SK-N-SH treated with all-trans-retinoic acid at 6 μM for 48 hours (cell line): ENCODE results near the gene USP17L28.
"Not testable (repeated sequence)": the region's sequence is repeated elsewhere in the genome, so short reads cannot be mapped to it uniquely, and the experiment has no call there.

Source experiments
- ATAC-seq: fragments of 200-7000 bp; cut with Tn5 transposase; 3 replicates; pipeline ENCODE4 v1.9.1; 2020; ENCODE audit warnings: mild to moderate bottlenecking, moderate library complexity
- ARNTL ChIP-seq: fragments of 450-650 bp; formaldehyde crosslinking; IDR thresholded peaks from 2 replicates; pipeline ENCODE4 v1.5.0; 2020; ENCODE audit warnings: low read depth, mild to moderate bottlenecking, moderate library complexity, borderline replicate concordance
- BACH2 ChIP-seq: fragments of 250-450 bp; sonication (Bioruptor Pico); IDR thresholded peaks from 2 replicates; pipeline ENCODE4 v1.9.0; 2021; ENCODE audit warnings: mild to moderate bottlenecking, borderline replicate concordance
- CREB5 ChIP-seq: fragments of 250-450 bp; sonication (Bioruptor Pico); IDR thresholded peaks from 2 replicates; pipeline ENCODE4 v1.5.1; 2020; ENCODE audit warnings: low read depth, mild to moderate bottlenecking, moderate library complexity
- CSDC2 ChIP-seq: fragments of 250-450 bp; sonication (Bioruptor Pico); IDR thresholded peaks from 2 replicates; pipeline ENCODE4 v1.5.0; 2020; ENCODE audit warnings: mild to moderate bottlenecking, moderate library complexity
- ESRRG ChIP-seq: fragments of 250-450 bp; sonication (Bioruptor Pico); IDR thresholded peaks from 2 replicates; pipeline ENCODE4 v1.6.1; 2021; ENCODE audit warnings: mild to moderate bottlenecking
- OSR1 ChIP-seq: fragments of 250-450 bp; sonication (Bioruptor Pico); IDR thresholded peaks from 2 replicates; pipeline ENCODE4 v1.8.0; 2022; ENCODE audit warnings: moderate library complexity, mild to moderate bottlenecking, inconsistent platforms
- PPARA ChIP-seq: fragments of 250-450 bp; sonication (Bioruptor Pico); IDR thresholded peaks from 2 replicates; pipeline ENCODE4 v1.5.0; 2020; ENCODE audit warnings: mild to moderate bottlenecking, borderline replicate concordance
- RARB ChIP-seq: fragments of 250-450 bp; sonication (Bioruptor Pico); IDR thresholded peaks from 2 replicates; pipeline ENCODE4 v1.8.0; 2021; ENCODE audit warnings: mild to moderate bottlenecking, moderate library complexity
- TOX ChIP-seq: fragments of 250-450 bp; sonication (Bioruptor Pico); IDR thresholded peaks from 2 replicates; pipeline ENCODE4 v1.8.0; 2021; ENCODE audit warnings: mild to moderate bottlenecking, moderate library complexity, borderline replicate concordance
- ZC3H10 ChIP-seq: fragments of 250-450 bp; sonication (Bioruptor Pico); IDR thresholded peaks from 2 replicates; pipeline ENCODE4 v1.5.1; 2021; ENCODE audit warnings: mild to moderate bottlenecking, moderate library complexity
- ZFP30 ChIP-seq: fragments of 450-650 bp; formaldehyde crosslinking; IDR thresholded peaks from 2 replicates; pipeline ENCODE4 v1.5.0; 2022; ENCODE audit warnings: mild to moderate bottlenecking, moderate library complexity
- ZNF70 ChIP-seq: fragments of 450-650 bp; formaldehyde crosslinking; IDR thresholded peaks from 2 replicates; pipeline ENCODE4 v1.5.0; 2020; ENCODE audit warnings: mild to moderate bottlenecking, moderate library complexity
- ZNF8 ChIP-seq: fragments of 450-650 bp; formaldehyde crosslinking; IDR thresholded peaks from 2 replicates; pipeline ENCODE4 v1.5.0; 2020; ENCODE audit warnings: mild to moderate bottlenecking, moderate library complexity
- TF ChIP-seq, protein P1 (sequence below): fragments of 250-450 bp; sonication (Bioruptor Pico); IDR thresholded peaks from 2 replicates; pipeline ENCODE4 v1.5.1; 2021; ENCODE audit warnings: mild to moderate bottlenecking, moderate library complexity

Gene USP17L28

GRCh38 chr4:9348593-9348992 is at the start of gene USP17L28:
Gene USP17L28 (plus strand): TSS chr4:9348893. CDS start chr4:9348893, 0 bp downstream.
- not testable (repeated sequence) for ATAC-seq

- not testable (repeated sequence) for ATAC-seq
Observed at GRCh38 chr4:9324191-9324590, 24.5 kb upstream of the USP17L28 start.

- not testable (repeated sequence) for ATAC-seq
Observed at GRCh38 chr4:9324865-9325264, 23.8 kb upstream of the USP17L28 start, which contains the start of gene USP17L24. Gene USP17L24 (plus strand): TSS chr4:9325165. CDS start chr4:9325165, 0 bp downstream.

DNA sequence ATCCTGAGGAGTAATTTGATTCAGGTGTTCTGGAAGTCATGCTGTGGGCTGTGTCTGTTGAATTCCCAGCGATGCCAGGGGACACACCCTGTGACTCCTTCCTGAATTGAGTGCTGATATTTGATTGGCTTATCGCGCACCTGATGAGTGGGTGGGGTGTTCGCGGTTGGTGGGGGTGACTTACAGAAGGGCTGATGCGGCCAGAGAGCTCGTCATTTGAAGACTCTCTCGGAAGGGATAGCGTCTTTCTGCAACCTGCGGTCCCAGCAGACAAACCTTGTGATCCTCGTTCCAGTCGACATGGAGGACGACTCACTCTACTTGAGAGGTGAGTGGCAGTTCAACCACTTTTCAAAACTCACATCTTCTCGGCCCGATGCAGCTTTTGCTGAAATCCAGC is 19.1 kb upstream of the USP17L28 start, which contains the start of gene USP17L25:
TSS of gene USP17L25 (plus strand) at position 301 of the 400 bp plus-strand sequence. CDS start at position 301, 0 bp downstream.
- not testable (repeated sequence) for ATAC-seq

DNA sequence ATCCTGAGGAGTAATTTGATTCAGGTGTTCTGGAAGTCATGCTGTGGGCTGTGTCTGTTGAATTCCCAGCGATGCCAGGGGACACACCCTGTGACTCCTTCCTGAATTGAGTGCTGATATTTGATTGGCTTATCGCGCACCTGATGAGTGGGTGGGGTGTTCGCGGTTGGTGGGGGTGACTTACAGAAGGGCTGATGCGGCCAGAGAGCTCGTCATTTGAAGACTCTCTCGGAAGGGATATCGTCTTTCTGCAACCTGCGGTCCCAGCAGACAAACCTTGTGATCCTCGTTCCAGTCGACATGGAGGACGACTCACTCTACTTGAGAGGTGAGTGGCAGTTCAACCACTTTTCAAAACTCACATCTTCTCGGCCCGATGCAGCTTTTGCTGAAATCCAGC is 14.3 kb upstream of the USP17L28 start, which contains the start of gene USP17L26:
TSS of gene USP17L26 (plus strand) at position 301 of the 400 bp plus-strand sequence. CDS start at position 301, 0 bp downstream.
- not testable (repeated sequence) for ATAC-seq

DNA sequence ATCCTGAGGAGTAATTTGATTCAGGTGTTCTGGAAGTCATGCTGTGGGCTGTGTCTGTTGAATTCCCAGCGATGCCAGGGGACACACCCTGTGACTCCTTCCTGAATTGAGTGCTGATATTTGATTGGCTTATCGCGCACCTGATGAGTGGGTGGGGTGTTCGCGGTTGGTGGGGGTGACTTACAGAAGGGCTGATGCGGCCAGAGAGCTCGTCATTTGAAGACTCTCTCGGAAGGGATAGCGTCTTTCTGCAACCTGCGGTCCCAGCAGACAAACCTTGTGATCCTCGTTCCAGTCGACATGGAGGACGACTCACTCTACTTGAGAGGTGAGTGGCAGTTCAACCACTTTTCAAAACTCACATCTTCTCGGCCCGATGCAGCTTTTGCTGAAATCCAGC is 9.6 kb upstream of the USP17L28 start, which contains the start of gene USP17L5:
TSS of gene USP17L5 (plus strand) at position 301 of the 400 bp plus-strand sequence. CDS start at position 301, 0 bp downstream.
- not testable (repeated sequence) for ATAC-seq

- ATAC-seq: not testable (repeated sequence)
Observed at GRCh38 chr4:9343848-9344247, 4.8 kb upstream of the USP17L28 start, which contains the start of gene USP17L27. Gene USP17L27 (plus strand): TSS chr4:9344148. CDS start chr4:9344148, 0 bp downstream.

DNA sequence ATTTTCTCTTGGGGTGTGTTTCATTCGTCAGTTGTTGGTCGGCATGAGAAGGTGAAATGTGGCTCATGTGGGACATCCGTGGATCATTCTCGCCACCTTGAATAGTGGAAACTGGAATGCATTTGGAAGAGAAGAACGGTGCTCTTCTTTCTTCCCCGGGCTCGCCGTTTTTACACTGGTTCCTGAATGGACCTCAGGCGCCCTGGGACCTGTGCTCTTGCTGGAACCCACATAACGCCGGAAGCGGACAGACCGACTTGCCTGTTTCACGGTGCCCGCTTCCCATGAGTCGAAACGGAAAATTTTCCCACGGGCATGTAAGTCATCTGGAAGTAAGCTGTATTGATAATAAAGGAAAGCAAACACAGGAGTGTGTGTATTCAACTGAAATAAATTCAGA is 2.2 kb downstream of the USP17L28 start:
- ATAC-seq: not testable (repeated sequence)

GRCh38 chr4:9353338-9353737 is 4.6 kb downstream of the USP17L28 start, which contains the start of gene USP17L29:
Gene USP17L29 (plus strand): TSS chr4:9353638. CDS start chr4:9353638, 0 bp downstream.
- ATAC-seq: not testable (repeated sequence)

DNA sequence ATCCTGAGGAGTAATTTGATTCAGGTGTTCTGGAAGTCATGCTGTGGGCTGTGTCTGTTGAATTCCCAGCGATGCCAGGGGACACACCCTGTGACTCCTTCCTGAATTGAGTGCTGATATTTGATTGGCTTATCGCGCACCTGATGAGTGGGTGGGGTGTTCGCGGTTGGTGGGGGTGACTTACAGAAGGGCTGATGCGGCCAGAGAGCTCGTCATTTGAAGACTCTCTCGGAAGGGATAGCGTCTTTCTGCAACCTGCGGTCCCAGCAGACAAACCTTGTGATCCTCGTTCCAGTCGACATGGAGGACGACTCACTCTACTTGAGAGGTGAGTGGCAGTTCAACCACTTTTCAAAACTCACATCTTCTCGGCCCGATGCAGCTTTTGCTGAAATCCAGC is 14.1 kb downstream of the USP17L28 start, which contains the start of gene USP17L30:
TSS of gene USP17L30 (plus strand) at position 301 of the 400 bp plus-strand sequence. CDS start at position 301, 0 bp downstream.
- not testable (repeated sequence) for ATAC-seq

- not testable (repeated sequence) for ATAC-seq
Observed at GRCh38 chr4:9379881-9380280, 31.2 kb downstream of the USP17L28 start.

- peak; percentile 51; the same call in 2 of the 3 replicates for ATAC-seq
Observed at GRCh38 chr4:9381012-9381534, 32.4 kb downstream of the USP17L28 start.

DNA sequence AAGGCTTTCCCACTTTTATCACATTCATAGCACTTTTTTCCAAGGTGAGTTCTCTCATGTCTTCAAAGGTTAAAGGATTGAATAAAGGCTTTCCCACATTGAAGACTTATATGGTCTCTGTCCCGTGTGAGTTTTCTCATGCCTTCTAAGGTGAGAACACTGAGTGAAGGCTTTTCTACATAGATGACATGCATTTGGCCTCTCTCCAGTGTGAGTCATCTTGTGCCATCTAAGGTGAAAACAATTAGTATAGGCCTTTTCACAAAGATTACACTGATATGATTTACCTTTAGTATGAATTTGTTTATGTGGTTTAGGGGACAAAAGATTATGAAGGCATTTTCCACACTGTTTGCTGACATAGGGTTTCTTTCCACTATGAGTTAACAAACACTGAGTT is 35.4 kb downstream of the USP17L28 start:
- no peak for ATAC-seq
- TF ChIP-seq BACH2 (CRISPR knock-in tag): no peak
- TF ChIP-seq RARB (CRISPR knock-in tag): no peak
- TF ChIP-seq ZNF8 (CRISPR knock-in tag): no peak
- TF ChIP-seq ARNTL (CRISPR knock-in tag): no peak
- TF ChIP-seq TOX (CRISPR knock-in tag): no peak
- no peak for TF ChIP-seq OSR1 (CRISPR knock-in tag)
- TF ChIP-seq ZC3H10 (CRISPR knock-in tag): no peak
- TF ChIP-seq CREB5 (CRISPR knock-in tag): no peak
- no peak for TF ChIP-seq ZFP30 (CRISPR knock-in tag)
- TF ChIP-seq ESRRG (CRISPR knock-in tag): no peak
- no peak for TF ChIP-seq PPARA (CRISPR knock-in tag)
- TF ChIP-seq, protein P1, sequence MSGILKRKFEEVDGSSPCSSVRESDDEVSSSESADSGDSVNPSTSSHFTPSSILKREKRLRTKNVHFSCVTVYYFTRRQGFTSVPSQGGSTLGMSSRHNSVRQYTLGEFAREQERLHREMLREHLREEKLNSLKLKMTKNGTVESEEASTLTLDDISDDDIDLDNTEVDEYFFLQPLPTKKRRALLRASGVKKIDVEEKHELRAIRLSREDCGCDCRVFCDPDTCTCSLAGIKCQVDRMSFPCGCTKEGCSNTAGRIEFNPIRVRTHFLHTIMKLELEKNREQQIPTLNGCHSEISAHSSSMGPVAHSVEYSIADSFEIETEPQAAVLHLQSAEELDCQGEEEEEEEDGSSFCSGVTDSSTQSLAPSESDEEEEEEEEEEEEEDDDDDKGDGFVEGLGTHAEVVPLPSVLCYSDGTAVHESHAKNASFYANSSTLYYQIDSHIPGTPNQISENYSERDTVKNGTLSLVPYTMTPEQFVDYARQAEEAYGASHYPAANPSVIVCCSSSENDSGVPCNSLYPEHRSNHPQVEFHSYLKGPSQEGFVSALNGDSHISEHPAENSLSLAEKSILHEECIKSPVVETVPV (CRISPR knock-in tag): no peak
- TF ChIP-seq CSDC2 (CRISPR knock-in tag): no peak
- TF ChIP-seq ZNF70 (CRISPR knock-in tag): no peak
- TF ChIP-seq, all 23 proteins: peak for 0

DNA sequence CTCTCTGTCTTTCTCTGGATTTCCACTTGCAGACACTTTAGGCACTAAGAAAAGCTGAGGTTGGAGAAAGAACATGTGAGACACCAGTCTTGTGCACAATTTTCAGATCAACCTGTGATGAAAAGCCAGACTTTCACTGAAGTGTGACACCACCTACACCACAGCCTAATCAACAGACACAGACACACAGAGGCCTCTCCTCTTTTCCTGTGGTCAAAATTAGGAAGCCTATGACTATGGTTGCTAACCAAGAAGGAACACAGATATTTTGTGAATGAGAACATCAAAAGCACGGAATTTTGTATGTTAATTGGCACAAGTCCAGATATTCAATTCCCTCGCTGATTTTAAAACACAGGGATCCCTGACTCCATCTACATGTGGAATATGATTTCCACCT is 40.3 kb downstream of the USP17L28 start:
- not testable (repeated sequence) for ATAC-seq
